Measurements from ENCODE around the gene B3GALNT2.

- TF ChIP-seq, protein P1, sequence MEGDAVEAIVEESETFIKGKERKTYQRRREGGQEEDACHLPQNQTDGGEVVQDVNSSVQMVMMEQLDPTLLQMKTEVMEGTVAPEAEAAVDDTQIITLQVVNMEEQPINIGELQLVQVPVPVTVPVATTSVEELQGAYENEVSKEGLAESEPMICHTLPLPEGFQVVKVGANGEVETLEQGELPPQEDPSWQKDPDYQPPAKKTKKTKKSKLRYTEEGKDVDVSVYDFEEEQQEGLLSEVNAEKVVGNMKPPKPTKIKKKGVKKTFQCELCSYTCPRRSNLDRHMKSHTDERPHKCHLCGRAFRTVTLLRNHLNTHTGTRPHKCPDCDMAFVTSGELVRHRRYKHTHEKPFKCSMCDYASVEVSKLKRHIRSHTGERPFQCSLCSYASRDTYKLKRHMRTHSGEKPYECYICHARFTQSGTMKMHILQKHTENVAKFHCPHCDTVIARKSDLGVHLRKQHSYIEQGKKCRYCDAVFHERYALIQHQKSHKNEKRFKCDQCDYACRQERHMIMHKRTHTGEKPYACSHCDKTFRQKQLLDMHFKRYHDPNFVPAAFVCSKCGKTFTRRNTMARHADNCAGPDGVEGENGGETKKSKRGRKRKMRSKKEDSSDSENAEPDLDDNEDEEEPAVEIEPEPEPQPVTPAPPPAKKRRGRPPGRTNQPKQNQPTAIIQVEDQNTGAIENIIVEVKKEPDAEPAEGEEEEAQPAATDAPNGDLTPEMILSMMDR (IDR thresholded peaks at IDR 0.05): no peak
- no peak for TF ChIP-seq EZH2 (IDR thresholded peaks at IDR 0.05; ENCODE audit: borderline replicate concordance, insufficient read depth, low read depth, low read length, poor library complexity, severe bottlenecking)
These were observed 21.2 kb downstream of the B3GALNT2 start for GRCh38 chr1:235483090-235483489.
